ENCODE measurements around the gene ZNF774.

GRCh38 chr15:90320062-90320884 is 31.8 kb upstream of the ZNF774 start:
- TF ChIP-seq CTCF (IDR thresholded peaks at IDR 0.05) (peak; percentile 98 to 99 (median 99)), POLR2AphosphoS5 (IDR thresholded peaks at IDR 0.05) (no peak)
